Endothelial cell of umbilical vein (primary cell): Measurements from ENCODE around the gene REXO2. TPM values are rescaled to one million over a fixed set of nuclear protein-coding genes. Genes with fewer than 3 reads are reported as not detected.

Experiments used
- BruUV-seq: library from RNA; stranded (reverse); fragments of 400-500 nt; replicated peaks from 2 replicates; lab custom pipeline; 2021; lab: Mats Ljungman, UMichigan
- CTCF ChIA-PET: fragments of 300-600, 350-600 bp; sonication (Branson Sonifier 250); formaldehyde crosslinking; loops from one replicate; lab custom pipeline; 2021; ENCODE audit warnings: antibody characterized with exemption, inconsistent platforms; lab: Charles Lee
- POLR2A ChIA-PET: fragments of 300-600, 350-600 bp; sonication (Branson Sonifier 250); formaldehyde crosslinking; loops from one replicate; lab custom pipeline; 2021; ENCODE audit warnings: antibody characterized with exemption, inconsistent platforms; lab: Charles Lee
- DNase-seq: peaks from one replicate; pipeline ENCODE4 v3.0.0-alpha.2; 2011; ENCODE audit warnings: low read depth, low spot score
- FAIRE-seq: peaks from 2 replicates; lab custom pipeline; 2011; peaks lifted over from hg19 to GRCh38; lab: Jason Lieb, UNC
- H2AFZ ChIP-seq: 2 replicates; pipeline ENCODE4 v1.6.0; 2012; ENCODE audit warnings: low read depth, low read length, control low read depth, inconsistent platforms
- H3K27ac ChIP-seq: 2 replicates; pipeline ENCODE4 v1.5.1; 2011; ENCODE audit warnings: low read depth, mild to moderate bottlenecking, control low read depth, low read length, moderate library complexity; ENCODE audit not compliant: insufficient read depth
- H3K27me3 ChIP-seq, 2 experiments: 2 replicates each; pipeline versions ENCODE4 v1.6.0 to v1.6.1; 2011; ENCODE audit warnings: low read length in 2 of 2, mixed read lengths in 1 of 2; ENCODE audit not compliant: control insufficient read depth in 2 of 2, insufficient read depth in 2 of 2
- H3K36me3 ChIP-seq, 2 experiments: 2 replicates in 1 of 2; 3 replicates in 1 of 2; pipeline ENCODE4 v1.5.1; 2011; ENCODE audit warnings: low read length in 2 of 2, mild to moderate bottlenecking in 1 of 2, moderate library complexity in 1 of 2; ENCODE audit not compliant: control insufficient read depth in 2 of 2, insufficient read depth in 2 of 2; ENCODE audit errors: extremely low read depth in 1 of 2
- H3K4me1 ChIP-seq: 3 replicates; pipeline ENCODE4 v1.5.1; 2011; ENCODE audit warnings: mild to moderate bottlenecking, low read length; ENCODE audit not compliant: control insufficient read depth, insufficient read depth; ENCODE audit errors: extremely low read depth
- H3K4me2 ChIP-seq: 2 replicates; pipeline ENCODE4 v1.6.1; 2011; ENCODE audit warnings: low read length, control low read depth, mixed read lengths; ENCODE audit not compliant: insufficient read depth
- H3K4me3 ChIP-seq, 3 experiments: fragments of 200-600 bp in 1 of 3; sonication (generic), shearing (Covaris generic) in 1 of 3; replicated peaks in 1 of 3; 2 replicates each; pipeline ENCODE4 v1.5.1; 2011 to 2016; ENCODE audit warnings: control low read depth in 3 of 3, low read length in 3 of 3, mild to moderate bottlenecking in 2 of 3, inconsistent platforms in 1 of 3, low read depth in 1 of 3, moderate library complexity in 1 of 3; ENCODE audit not compliant: insufficient read depth in 1 of 3
- H3K79me2 ChIP-seq: 2 replicates; pipeline ENCODE4 v1.6.0; 2012; ENCODE audit warnings: low read length, inconsistent platforms; ENCODE audit not compliant: control insufficient read depth, insufficient read depth
- H3K9ac ChIP-seq: replicated peaks from 2 replicates; pipeline ENCODE3; 2011; ENCODE audit warnings: low read length, control low read depth; ENCODE audit not compliant: insufficient read depth; ENCODE audit errors: extremely low read depth
- H3K9me1 ChIP-seq: replicated peaks from 3 replicates; pipeline ENCODE4 v1.6.0; 2011; ENCODE audit warnings: mild to moderate bottlenecking, low read length; ENCODE audit not compliant: control insufficient read depth, insufficient read depth; ENCODE audit errors: extremely low read depth
- H3K9me3 ChIP-seq: replicated peaks from 2 replicates; pipeline ENCODE4 v1.5.1; 2012; ENCODE audit warnings: low read length, inconsistent platforms; ENCODE audit not compliant: control insufficient read depth, insufficient read depth
- H4K20me1 ChIP-seq: replicated peaks from 2 replicates; pipeline ENCODE3; 2011; ENCODE audit warnings: mild to moderate bottlenecking, low read length; ENCODE audit not compliant: control insufficient read depth, insufficient read depth; ENCODE audit errors: extremely low read depth
- EZH2 ChIP-seq: IDR thresholded peaks from 2 replicates; pipeline ENCODE4 v1.6.1; 2012; ENCODE audit warnings: borderline replicate concordance, low read depth, mild to moderate bottlenecking, moderate library complexity, low read length, inconsistent platforms; ENCODE audit not compliant: severe bottlenecking
- FOS ChIP-seq: IDR thresholded peaks from 2 replicates; pipeline ENCODE4 v1.6.1; 2011; ENCODE audit warnings: mild to moderate bottlenecking, low read length, moderate library complexity, borderline replicate concordance; ENCODE audit not compliant: insufficient read depth
- GATA2 ChIP-seq: IDR thresholded peaks from 2 replicates; pipeline ENCODE4 v1.7.0; 2011; ENCODE audit warnings: low read depth, mild to moderate bottlenecking, moderate library complexity, mixed read lengths, low read length; ENCODE audit not compliant: insufficient read length, insufficient read depth
- JUN ChIP-seq: IDR thresholded peaks from 2 replicates; pipeline ENCODE4 v1.6.1; 2011; ENCODE audit warnings: borderline replicate concordance, low read depth; ENCODE audit not compliant: insufficient read length, insufficient read depth
- MAX ChIP-seq: IDR thresholded peaks from 2 replicates; pipeline ENCODE4 v1.6.1; 2011; ENCODE audit not compliant: insufficient read depth, insufficient read length
- MYC ChIP-seq: IDR thresholded peaks from one replicate; pipeline ENCODE4 v1.6.1; 2011; ENCODE audit warnings: mild to moderate bottlenecking, low read depth, low read length
- POLR2A ChIP-seq: IDR thresholded peaks from 2 replicates; pipeline ENCODE4 v1.6.1; 2012; ENCODE audit warnings: low read depth, mild to moderate bottlenecking, control low read depth, low read length
- POLR2AphosphoS5 ChIP-seq: IDR thresholded peaks from 2 replicates; pipeline ENCODE4 v1.6.1; 2012; ENCODE audit warnings: low read depth, mild to moderate bottlenecking, control low read depth, low read length, moderate library complexity; ENCODE audit not compliant: insufficient read depth
- dilution Hi-C: fragments of 300-500 bp; cut with MboI; formaldehyde crosslinking; loops from one replicate; pipeline ENCODE4 v1.15.0; 2019; ENCODE audit warnings: low sequenced_read_pairs; ENCODE audit not compliant: extremely low pct_ligation_motif_present
- intact Hi-C: fragments of 100-400 bp; cut with micrococcal nuclease; formaldehyde crosslinking; loops from one replicate; pipeline ENCODE4 v1.10.0; 2022
- polyA plus RNA-seq, 4 experiments: library from polyadenylated mRNA; depleted of rRNA in 3 of 4; stranded (reverse) in 3 of 4; unstranded in 1 of 4; fragments of >200 nt; gene quantifications; 2 replicates each; pipeline versions ENCODE4 v1.2.1 to v1.2.3, GENCODE V29; 2011 to 2012; ENCODE audit warnings: missing spikeins in 1 of 4
- total RNA-seq: library from RNA; stranded (reverse); gene quantifications from 2 replicates; pipeline ENCODE4 v1.2.3, GENCODE V29; 2021
- TF ChIP-seq, protein P1 (sequence below), 2 donors: IDR thresholded peaks; 1 replicate in 1 of 2; 2 replicates in 1 of 2; pipeline ENCODE4 v1.5.1; 2011; ENCODE audit warnings: low read length in 2 of 2, mild to moderate bottlenecking in 2 of 2, moderate library complexity in 2 of 2, control low read depth in 1 of 2, inconsistent platforms in 1 of 2, low read depth in 1 of 2; ENCODE audit not compliant: insufficient read depth in 1 of 2; ENCODE audit errors: extremely low read depth in 1 of 2

Gene REXO2
- total and polyA plus RNA-seq, 2 donors (not counting 3 experiments of a cell fraction or from before 2014, with no cell fraction given): 182 to 296 TPM

DNA sequence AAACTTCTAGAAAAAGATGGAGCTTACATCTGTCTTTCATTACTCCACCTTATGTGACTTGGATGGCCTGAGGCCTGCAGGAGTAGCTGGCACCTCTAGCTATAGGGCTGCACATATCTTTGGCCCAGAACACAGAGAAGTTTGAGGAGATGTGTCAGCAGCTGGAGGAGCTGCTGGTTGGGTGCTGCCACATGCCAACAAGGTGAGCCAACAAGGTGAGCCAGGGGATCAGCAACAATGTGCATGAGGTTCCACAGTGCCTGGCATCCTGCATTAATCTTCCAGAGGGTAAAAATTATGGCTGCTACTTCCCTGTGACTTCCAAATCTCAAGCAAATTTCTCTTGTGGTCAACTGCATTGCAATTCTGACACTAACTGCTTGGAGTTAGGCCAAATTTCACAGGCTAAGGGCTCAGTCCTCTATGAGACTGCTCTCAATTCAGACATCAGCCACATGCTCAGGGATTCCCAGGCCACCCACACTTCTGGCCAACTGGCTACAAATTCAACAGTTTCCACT lies 22.8 kb upstream of the REXO2 start:
- Histone ChIP-seq H3K4me1 (no peaks in the 10 kb centered on the region), H3K27ac (no peak overlapping the region), H3K79me2 (no peaks in the 10 kb centered on the region), H3K4me3 (no peak overlapping the region), H3K27me3 (no peaks in the 10 kb centered on the region), H3K9me1 (no peaks in the 10 kb centered on the region), H3K9me3 (no peaks in the 10 kb centered on the region), H3K9ac (no peak overlapping the region), H3K36me3 (no peaks in the 10 kb centered on the region), H3K4me2 (no peak overlapping the region), H2AFZ (no peak overlapping the region), H4K20me1 (no peaks in the 10 kb centered on the region)
- dilution Hi-C loops: no loop called here
- ChIA-PET POLR2A (no interaction called here), CTCF (no interaction called here)
- FAIRE-seq (no peak), DNase-seq (no peak)
- intact Hi-C loops: no loop called here
- BruUV-seq: no TSS peak
- no peak for TF ChIP-seq JUN
- TF ChIP-seq, protein P1, sequence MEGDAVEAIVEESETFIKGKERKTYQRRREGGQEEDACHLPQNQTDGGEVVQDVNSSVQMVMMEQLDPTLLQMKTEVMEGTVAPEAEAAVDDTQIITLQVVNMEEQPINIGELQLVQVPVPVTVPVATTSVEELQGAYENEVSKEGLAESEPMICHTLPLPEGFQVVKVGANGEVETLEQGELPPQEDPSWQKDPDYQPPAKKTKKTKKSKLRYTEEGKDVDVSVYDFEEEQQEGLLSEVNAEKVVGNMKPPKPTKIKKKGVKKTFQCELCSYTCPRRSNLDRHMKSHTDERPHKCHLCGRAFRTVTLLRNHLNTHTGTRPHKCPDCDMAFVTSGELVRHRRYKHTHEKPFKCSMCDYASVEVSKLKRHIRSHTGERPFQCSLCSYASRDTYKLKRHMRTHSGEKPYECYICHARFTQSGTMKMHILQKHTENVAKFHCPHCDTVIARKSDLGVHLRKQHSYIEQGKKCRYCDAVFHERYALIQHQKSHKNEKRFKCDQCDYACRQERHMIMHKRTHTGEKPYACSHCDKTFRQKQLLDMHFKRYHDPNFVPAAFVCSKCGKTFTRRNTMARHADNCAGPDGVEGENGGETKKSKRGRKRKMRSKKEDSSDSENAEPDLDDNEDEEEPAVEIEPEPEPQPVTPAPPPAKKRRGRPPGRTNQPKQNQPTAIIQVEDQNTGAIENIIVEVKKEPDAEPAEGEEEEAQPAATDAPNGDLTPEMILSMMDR (IDR thresholded peaks at IDR 0.05; ENCODE audit: extremely low read depth in 1 of 2, insufficient read depth in 1 of 2, low read depth in 1 of 2, low read length in 2 of 2): no peak
- TF ChIP-seq EZH2: no peak
- no peak for TF ChIP-seq FOS
- no peak for TF ChIP-seq GATA2
- TF ChIP-seq POLR2A: no peak
- TF ChIP-seq POLR2AphosphoS5: no peak
- TF ChIP-seq MYC: no peak
- no peak for TF ChIP-seq MAX
